G401.6 (cell line): ENCODE data around the gene KIF1A.
"Not testable (repeated sequence)": the region's sequence is repeated elsewhere in the genome, so short reads cannot be mapped to it uniquely, and the experiment has no call there.

ENCODE experiments used
- FAIRE-seq: peaks from 2 replicates; lab custom pipeline; 2012; peaks lifted over from hg19 to GRCh38; lab: Jason Lieb, UNC

The KIF1A gene

GRCh38 chr2:240846873-240847595, 27.0 kb upstream of the KIF1A start:
- no peak for FAIRE-seq

- not testable (repeated sequence) for FAIRE-seq
Observed at GRCh38 chr2:240846309-240846708, 26.3 kb upstream of the KIF1A start.

GRCh38 chr2:240840435-240841060, 20.5 kb upstream of the KIF1A start:
- no peak for FAIRE-seq

GRCh38 chr2:240839152-240840143, 19.4 kb upstream of the KIF1A start:
- no peak for FAIRE-seq

GRCh38 chr2:240837621-240838020, 17.6 kb upstream of the KIF1A start:
- no peak for FAIRE-seq

- no peak for FAIRE-seq
Observed at GRCh38 chr2:240836781-240837467, 16.9 kb upstream of the KIF1A start.

- no peak for FAIRE-seq
Observed at GRCh38 chr2:240835528-240835927, 15.5 kb upstream of the KIF1A start.

GRCh38 chr2:240834377-240834975, 14.5 kb upstream of the KIF1A start:
- no peak for FAIRE-seq

- no peak for FAIRE-seq
Observed at GRCh38 chr2:240833724-240834285, 13.8 kb upstream of the KIF1A start.

GRCh38 chr2:240832921-240833494, 13.0 kb upstream of the KIF1A start:
- no peak for FAIRE-seq

GRCh38 chr2:240832205-240832727, 12.2 kb upstream of the KIF1A start:
- FAIRE-seq: peak; percentile 94

GRCh38 chr2:240831594-240832204, 11.7 kb upstream of the KIF1A start:
- FAIRE-seq: no peak

GRCh38 chr2:240825476-240825875, 5.5 kb upstream of the KIF1A start:
- no peak for FAIRE-seq

GRCh38 chr2:240823449-240824336, 3.7 kb upstream of the KIF1A start:
- FAIRE-seq: no peak

GRCh38 chr2:240822280-240822847, 2.3 kb upstream of the KIF1A start:
- FAIRE-seq: no peak

GRCh38 chr2:240821429-240821778, 1.4 kb upstream of the KIF1A start:
- no peak for FAIRE-seq

GRCh38 chr2:240820607-240821428, 799 bp upstream of the KIF1A start:
- no peak for FAIRE-seq
